Heart right ventricle (tissue), 16 donors: ENCODE data around the gene TRABD2A. TPM values are rescaled to one million over a fixed set of nuclear protein-coding genes. Genes with fewer than 3 reads are reported as not detected.
A peak's percentile ranks its signal among the peaks of the same experiment; 100 is the strongest.

ENCODE experiments used
- ATAC-seq, 8 donors: fragments of 200-7000 bp; cut with Tn5 transposase; one replicate each; pipeline ENCODE4 v1.9.1; 2020; ENCODE audit warnings: mild to moderate bottlenecking in 8 of 8, moderate library complexity in 8 of 8, moderate number of reproducible peaks in 1 of 8
- DNase-seq, 2 donors: peaks; one replicate each; pipeline ENCODE4 v3.0.0-alpha.2; 2020
- H3K27ac ChIP-seq, 10 donors: fragments of 200-600 bp; sonication (generic) in 2 of 10; one replicate each; pipeline versions ENCODE4 v1.5.0 to v1.8.0; 2020 to 2022; ENCODE audit warnings: mild to moderate bottlenecking in 3 of 10
- H3K27me3 ChIP-seq, 7 donors: fragments of 200-600 bp; one replicate each; pipeline ENCODE4 v1.8.0; 2021 to 2022; ENCODE audit warnings: mild to moderate bottlenecking in 2 of 7
- H3K36me3 ChIP-seq, 9 donors: fragments of 200-600 bp; sonication (generic) in 1 of 9; one replicate each; pipeline versions ENCODE4 v1.5.0 to v1.8.0; 2020 to 2022; ENCODE audit warnings: mild to moderate bottlenecking in 2 of 9
- H3K4me1 ChIP-seq, 9 donors: fragments of 200-600 bp; sonication (generic) in 1 of 9; one replicate each; pipeline versions ENCODE4 v1.5.0 to v1.8.0; 2020 to 2022; ENCODE audit warnings: mild to moderate bottlenecking in 4 of 9
- H3K4me3 ChIP-seq, 10 donors: fragments of 200-600 bp; sonication (generic) in 2 of 10; one replicate each; pipeline versions ENCODE4 v1.5.0 to v1.8.0; 2020 to 2022; ENCODE audit warnings: mild to moderate bottlenecking in 7 of 10, moderate library complexity in 2 of 10
- H3K9me3 ChIP-seq, 11 donors: fragments of 200-600 bp in 10 of 11; sonication (generic) in 2 of 11; one replicate each; pipeline versions ENCODE4 v1.5.0 to v1.8.0; 2013 to 2022; ENCODE audit warnings: mild to moderate bottlenecking in 2 of 11, control low read depth in 1 of 11, moderate library complexity in 1 of 11
- WGBS, 2 donors: extraction: QIAGEN DNeasy Blood & Tissue Kit; methylation state at CpG; one replicate each; pipeline ENCODE4 v1.1.7; 2013; ENCODE audit warnings: inconsistent platforms in 1 of 2; 5-methylcytosine and 5-hydroxymethylcytosine counted together
- intact Hi-C, 10 donors: fragments of 100-400 bp; cut with DNase I; formaldehyde crosslinking; loops; one replicate each; pipeline versions ENCODE4 v1.11.1 to v1.14.2; 2022
- polyA plus RNA-seq, 2 donors: library from polyadenylated mRNA; stranded (reverse); fragments of 200-250 nt; gene quantifications; one replicate each; pipeline ENCODE4 v1.2.3, GENCODE V29; 2013
- total RNA-seq, 10 donors: library from RNA; stranded (reverse); fragmentation: NEBNext Ultra II Directional in 3 of 10; extraction: Animal tissue kit (Norgen Biotek cat#: 25700) in 3 of 10; gene quantifications; one replicate each; pipeline versions ENCODE4 v1.2.1 to v1.2.4, GENCODE V29; 2021 to 2023
- TF ChIP-seq, protein P1 (sequence below), 9 donors: fragments of 200-600 bp; sonication (generic) in 2 of 9; IDR thresholded peaks; one replicate each; pipeline versions ENCODE4 v1.5.0 to v1.8.0; 2021 to 2022; ENCODE audit warnings: antibody characterized with exemption in 9 of 9, mild to moderate bottlenecking in 5 of 9, moderate library complexity in 1 of 9
- donor health status: Arrhythmogenic right ventricular cardiomyopathy.
- donor health status: ischemic (EF 13 %, LVEDD 7.1; RV severe dilation, severe dysfunction).
- donor health status: healthy with polysubstance abuse.
- donor health status: DM: no; HTN: yes; CAD: no.
- donor health status: DM: no; HTN: no; CAD: no.
- donor health status: ischemic (EF 25% LVEDD 6.9; RV normal size, moderate dysfunction).
- donor health status: ischemic (EF 25% LVEDD 5.7; RV mildly dilated, moderate dysfunction).
- donor health status: healthy.
- donor health status: DM: yes; HTN: yes; CAD: no.
- donor health status: Ischemic cardiomyopathy.
- donor health status: ischemic (EF 35%, LVEDD 5.7; RV mildly dilated, moderate dysfunction).
- donor health status: nonischemic (EF 11% LVEDD 7.7; RV severe dilation, severe dysfunction).
- donor health status: DM: yes; HTN: yes; CAD: no.
- donor health status: PGD.
- donor health status: ischemic (EF 29% LVEDD 5.4; RV normal size, mild dysfunction).
- donor health status: nonischemic (EF 23%, LVEDD 6.1; RV moderate dilation, normal function).

TRABD2A gene
- total and polyA plus RNA-seq, 12 donors = 0.34 to 2.0 (median 0.68) TPM

DNA sequence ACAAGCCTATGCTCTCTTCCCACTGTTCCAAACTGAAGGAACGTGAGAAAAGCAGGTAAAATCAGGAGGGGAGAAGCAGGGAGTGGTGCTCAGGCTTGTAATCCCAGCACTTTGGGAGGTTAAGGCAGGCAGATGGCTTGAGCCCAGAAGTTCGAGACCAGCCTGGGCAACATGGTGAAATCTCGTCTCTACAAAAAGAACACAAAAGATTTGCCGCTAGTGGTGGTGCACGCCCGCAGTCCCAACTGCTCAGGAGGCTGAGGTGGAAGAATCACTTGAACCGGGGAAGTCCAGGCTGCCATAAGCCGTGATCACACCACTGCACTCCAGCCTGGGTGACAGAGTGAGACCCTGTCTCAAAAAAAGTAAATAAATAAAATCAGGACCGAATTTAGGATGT, 23.3 kb upstream of the TRABD2A start:
- Histone ChIP-seq H3K27ac (peak overlapping the region; percentile 83 to 99 (median 97)), H3K4me3 (peak overlapping the region in 7 of 10 donors; percentile 62 to 98 (median 82)), H3K4me1 (peaks cover 0 to 58% (median 8%) of the 10 kb centered on the region in 9 donors), H3K27me3 (no peaks in the 10 kb centered on the region), H3K9me3 (peaks cover 0 to 4% (median 0%) of the 10 kb centered on the region in 11 donors), H3K36me3 (peaks cover 0 to 9% (median 0%) of the 10 kb centered on the region in 9 donors)
- TF ChIP-seq, protein P1, sequence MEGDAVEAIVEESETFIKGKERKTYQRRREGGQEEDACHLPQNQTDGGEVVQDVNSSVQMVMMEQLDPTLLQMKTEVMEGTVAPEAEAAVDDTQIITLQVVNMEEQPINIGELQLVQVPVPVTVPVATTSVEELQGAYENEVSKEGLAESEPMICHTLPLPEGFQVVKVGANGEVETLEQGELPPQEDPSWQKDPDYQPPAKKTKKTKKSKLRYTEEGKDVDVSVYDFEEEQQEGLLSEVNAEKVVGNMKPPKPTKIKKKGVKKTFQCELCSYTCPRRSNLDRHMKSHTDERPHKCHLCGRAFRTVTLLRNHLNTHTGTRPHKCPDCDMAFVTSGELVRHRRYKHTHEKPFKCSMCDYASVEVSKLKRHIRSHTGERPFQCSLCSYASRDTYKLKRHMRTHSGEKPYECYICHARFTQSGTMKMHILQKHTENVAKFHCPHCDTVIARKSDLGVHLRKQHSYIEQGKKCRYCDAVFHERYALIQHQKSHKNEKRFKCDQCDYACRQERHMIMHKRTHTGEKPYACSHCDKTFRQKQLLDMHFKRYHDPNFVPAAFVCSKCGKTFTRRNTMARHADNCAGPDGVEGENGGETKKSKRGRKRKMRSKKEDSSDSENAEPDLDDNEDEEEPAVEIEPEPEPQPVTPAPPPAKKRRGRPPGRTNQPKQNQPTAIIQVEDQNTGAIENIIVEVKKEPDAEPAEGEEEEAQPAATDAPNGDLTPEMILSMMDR (IDR thresholded peaks at IDR 0.05) = no peak
- ATAC-seq (no peak), DNase-seq (no peak)
- WGBS, 2 donors = 86 to 90% methylated on average over 9 of the region's 9 CpGs
- intact Hi-C loops = loop anchor here in 1 of 10 donors (2.0 kb wide), 1 partner anchor 21 kb away; no protein-coding TSS in a partner anchor

GRCh38 chr2:84902526-84902925, 21.6 kb upstream of the TRABD2A start:
- intact Hi-C loops = no loop called here
- peaks cover 0 to 9% (median 0%) of the 10 kb centered on the region in 9 donors for H3K36me3 ChIP-seq
- H3K9me3 ChIP-seq = no peaks in the 10 kb centered on the region
- DNase-seq (no peak), ATAC-seq (no peak)
- H3K27me3 ChIP-seq = no peaks in the 10 kb centered on the region
- H3K27ac ChIP-seq = no peak overlapping the region
- whole genome bisulfite sequencing, 2 donors = 96% methylated on average over 4 of the region's 4 CpGs
- TF ChIP-seq, protein P1 (IDR thresholded peaks at IDR 0.05) = no peak
- H3K4me3 ChIP-seq = no peak overlapping the region
- peaks cover 0 to 58% (median 21%) of the 10 kb centered on the region in 9 donors for H3K4me1 ChIP-seq

DNA sequence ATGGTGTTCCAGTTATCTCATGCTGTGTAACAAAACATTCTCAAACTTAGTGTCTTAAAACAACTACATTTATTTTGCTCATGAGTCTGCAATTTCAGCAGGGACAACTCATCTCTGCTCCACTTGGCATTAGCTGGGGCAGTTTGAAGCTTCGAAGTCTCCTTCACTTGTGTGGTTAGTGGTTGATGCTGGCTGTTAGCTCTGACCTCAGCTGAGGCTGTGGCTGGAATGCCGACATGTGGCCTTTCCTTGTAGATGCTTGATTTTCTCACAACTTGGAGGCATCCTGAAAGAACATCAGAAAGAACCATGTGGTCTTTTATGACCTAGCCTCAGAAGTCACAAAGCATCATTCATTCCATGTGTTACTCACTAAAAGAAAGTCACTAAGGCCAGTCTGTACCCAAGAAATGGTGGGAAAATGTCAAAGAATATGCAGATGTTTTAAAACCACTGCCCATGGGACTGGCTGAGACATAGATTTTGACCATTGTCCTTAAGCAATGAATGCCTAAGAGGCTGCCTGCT, 20.8 kb upstream of the TRABD2A start:
- WGBS, 2 donors = 88 to 95% methylated on average over 2 of the region's 2 CpGs
- H3K27ac ChIP-seq = peak overlapping the region in 1 of 10 donors; percentile 51
- peaks cover 0 to 8% (median 0%) of the 10 kb centered on the region in 9 donors for H3K36me3 ChIP-seq
- intact Hi-C loops = no loop called here
- H3K9me3 ChIP-seq = no peaks in the 10 kb centered on the region
- DNase-seq (no peak), ATAC-seq (no peak)
- H3K27me3 ChIP-seq = no peaks in the 10 kb centered on the region
- TF ChIP-seq, protein P1 (IDR thresholded peaks at IDR 0.05) = no peak
- H3K4me3 ChIP-seq = no peak overlapping the region
- H3K4me1 ChIP-seq = peaks cover 0 to 61% (median 21%) of the 10 kb centered on the region in 9 donors

- H3K27ac ChIP-seq = peak overlapping the region in 1 of 10 donors; percentile 51
- TF ChIP-seq, protein P1 (IDR thresholded peaks at IDR 0.05) = no peak
- H3K4me1 ChIP-seq = peaks cover 0 to 67% (median 21%) of the 10 kb centered on the region in 9 donors
- no peaks in the 10 kb centered on the region for H3K27me3 ChIP-seq
- intact Hi-C loops = no loop called here
- H3K4me3 ChIP-seq = no peak overlapping the region
- 88 to 89% methylated on average over 1 of the region's 1 CpG for WGBS, 2 donors
- peaks cover 0 to 1% (median 0%) of the 10 kb centered on the region in 9 donors for H3K36me3 ChIP-seq
- DNase-seq = no peak
- H3K9me3 ChIP-seq = no peaks in the 10 kb centered on the region
- ATAC-seq = no peak
Observed at GRCh38 chr2:84900971-84901370, 20.1 kb upstream of the TRABD2A start.
